ENCODE measurements around the gene GAREM1. TPM values are rescaled to one million over a fixed set of nuclear protein-coding genes. Genes with fewer than 3 reads are reported as not detected.

The GAREM1 gene
- total RNA-seq, 1 experiment from 2014 or later = 11.1 TPM

- Histone ChIP-seq H4K20me1 (ENCODE audit: insufficient read depth) (no peaks in the 10 kb centered on the region), H3K27ac (ENCODE audit: low read depth, low read length) (no peak overlapping the region), H3K79me2 (ENCODE audit: insufficient read depth, low read length) (no peaks in the 10 kb centered on the region), H3K4me3 (replicated peaks in 1 of 2; ENCODE audit: low read depth in 1 of 2, low read length in 2 of 2) (no peak overlapping the region), H3K9me2 (ENCODE audit: insufficient read depth) (no peaks in the 10 kb centered on the region), H3K9ac (ENCODE audit: low read length) (no peak overlapping the region), H2AFZ (ENCODE audit: low read depth, low read length, poor library complexity, severe bottlenecking) (no peak overlapping the region), H3K36me3 (ENCODE audit: control insufficient read depth in 1 of 2, insufficient read depth in 2 of 2, low read length in 2 of 2) (no peaks in the 10 kb centered on the region), H3K4me1 (ENCODE audit: control insufficient read depth in 1 of 2, insufficient read depth in 2 of 2, low read length in 2 of 2) (peaks cover 0 to 2% of the 10 kb centered on the region in 2 experiments; a peak in 1 of 4 replicates), H3K9me3 (ENCODE audit: control insufficient read depth in 1 of 2, insufficient read depth in 1 of 2, low read depth in 1 of 2, low read length in 2 of 2) (no peaks in the 10 kb centered on the region), H3K4me2 (ENCODE audit: low read length) (no peak overlapping the region), H3K27me3 (ENCODE audit: insufficient read depth, low read length) (no peaks in the 10 kb centered on the region)
- ChIA-PET CTCF (no interaction called here), RAD21 (ENCODE audit: low non-redundant PET in 1 of 2, low total read pairs in 2 of 2, uncharacterized antibody in 2 of 2, unreplicated experiment in 2 of 2) (no interaction called here), POLR2A (no interaction called here)
- intact Hi-C loops (cut with micrococcal nuclease) = no loop called here
- TF ChIP-seq, protein P1, sequence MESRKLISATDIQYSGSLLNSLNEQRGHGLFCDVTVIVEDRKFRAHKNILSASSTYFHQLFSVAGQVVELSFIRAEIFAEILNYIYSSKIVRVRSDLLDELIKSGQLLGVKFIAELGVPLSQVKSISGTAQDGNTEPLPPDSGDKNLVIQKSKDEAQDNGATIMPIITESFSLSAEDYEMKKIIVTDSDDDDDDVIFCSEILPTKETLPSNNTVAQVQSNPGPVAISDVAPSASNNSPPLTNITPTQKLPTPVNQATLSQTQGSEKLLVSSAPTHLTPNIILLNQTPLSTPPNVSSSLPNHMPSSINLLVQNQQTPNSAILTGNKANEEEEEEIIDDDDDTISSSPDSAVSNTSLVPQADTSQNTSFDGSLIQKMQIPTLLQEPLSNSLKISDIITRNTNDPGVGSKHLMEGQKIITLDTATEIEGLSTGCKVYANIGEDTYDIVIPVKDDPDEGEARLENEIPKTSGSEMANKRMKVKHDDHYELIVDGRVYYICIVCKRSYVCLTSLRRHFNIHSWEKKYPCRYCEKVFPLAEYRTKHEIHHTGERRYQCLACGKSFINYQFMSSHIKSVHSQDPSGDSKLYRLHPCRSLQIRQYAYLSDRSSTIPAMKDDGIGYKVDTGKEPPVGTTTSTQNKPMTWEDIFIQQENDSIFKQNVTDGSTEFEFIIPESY (IDR thresholded peaks at IDR 0.05; ENCODE audit: extremely low read depth, insufficient replicate concordance, low read length) = no peak
- TF ChIP-seq FOSL1 (IDR thresholded peaks at IDR 0.05; ENCODE audit: low read depth) = no peak
- no peak for TF ChIP-seq SIN3A (IDR thresholded peaks at IDR 0.05; ENCODE audit: low read depth)
- no peak for TF ChIP-seq EGR1 (IDR thresholded peaks at IDR 0.05; ENCODE audit: low read depth)
- TF ChIP-seq SP1 (IDR thresholded peaks at IDR 0.05; ENCODE audit: low read depth) = no peak
- no peak for TF ChIP-seq TCF7L2 (IDR thresholded peaks at IDR 0.05; ENCODE audit: borderline replicate concordance, extremely low read depth, insufficient read depth, insufficient read length)
- ATAC-seq = no peak
- DNase-seq (ENCODE audit: low read depth, low spot score) = no peak
- no TSS peak for BruUV-seq (replicated peaks)
These were observed 173.8 kb downstream of the GAREM1 start for GRCh38 chr18:32296851-32297250.

DNA sequence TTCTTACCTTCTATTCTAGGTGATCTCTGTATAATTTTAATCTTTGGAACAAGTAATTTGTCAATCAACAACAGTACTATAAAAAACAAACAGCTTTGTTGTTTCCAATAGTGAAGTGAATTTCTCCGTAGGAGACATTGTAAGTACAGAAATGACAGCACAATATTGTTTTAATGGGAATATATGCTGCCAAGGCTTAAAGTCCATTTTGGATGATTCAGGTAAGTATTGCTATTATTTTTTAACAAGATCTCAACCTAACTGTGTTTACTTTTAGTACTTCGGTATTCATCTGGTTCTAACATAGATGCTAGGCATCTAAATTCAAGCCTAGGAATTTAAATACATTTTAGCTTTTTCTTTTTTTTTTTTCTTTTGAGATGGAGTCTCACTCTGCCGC is 175.1 kb downstream of the GAREM1 start:
- POLR2A ChIA-PET = no interaction called here

More for the DNA sequence above, 175.1 kb downstream of the GAREM1 start:
- Histone ChIP-seq H3K27ac (ENCODE audit: low read depth, low read length) (no peak overlapping the region), H3K9me2 (ENCODE audit: insufficient read depth) (no peaks in the 10 kb centered on the region), H3K4me2 (ENCODE audit: low read length) (no peak overlapping the region), H3K36me3 (ENCODE audit: control insufficient read depth in 1 of 2, insufficient read depth in 2 of 2, low read length in 2 of 2) (no peaks in the 10 kb centered on the region), H3K4me1 (ENCODE audit: control insufficient read depth in 1 of 2, insufficient read depth in 2 of 2, low read length in 2 of 2) (no peaks in the 10 kb centered on the region), H3K9ac (ENCODE audit: low read length) (no peak overlapping the region), H2AFZ (ENCODE audit: low read depth, low read length, poor library complexity, severe bottlenecking) (no peak overlapping the region), H3K27me3 (ENCODE audit: insufficient read depth, low read length) (no peaks in the 10 kb centered on the region), H4K20me1 (ENCODE audit: insufficient read depth) (no peaks in the 10 kb centered on the region), H3K79me2 (ENCODE audit: insufficient read depth, low read length) (no peaks in the 10 kb centered on the region), H3K9me3 (ENCODE audit: control insufficient read depth in 1 of 2, insufficient read depth in 1 of 2, low read depth in 1 of 2, low read length in 2 of 2) (no peaks in the 10 kb centered on the region), H3K4me3 (replicated peaks in 1 of 2; ENCODE audit: low read depth in 1 of 2, low read length in 2 of 2) (no peak overlapping the region)
- intact Hi-C loops (cut with micrococcal nuclease) = no loop called here
- no TSS peak for BruUV-seq (replicated peaks)
- TF ChIP-seq, protein P1 (IDR thresholded peaks at IDR 0.05; ENCODE audit: extremely low read depth, insufficient replicate concordance, low read length) = no peak
- TF ChIP-seq ZFX (IDR thresholded peaks at IDR 0.05) (no peak), TCF7L2 (IDR thresholded peaks at IDR 0.05; ENCODE audit: borderline replicate concordance, extremely low read depth, insufficient read depth, insufficient read length) (no peak), POLR2A (IDR thresholded peaks at IDR 0.05; ENCODE audit: borderline replicate concordance, extremely low read depth, insufficient read depth, insufficient read length) (no peak), SRF (IDR thresholded peaks at IDR 0.05; ENCODE audit: low read depth) (no peak), JUND (IDR thresholded peaks at IDR 0.05) (no peak), RAD21 (IDR thresholded peaks at IDR 0.05; ENCODE audit: low read depth) (no peak), SP1 (IDR thresholded peaks at IDR 0.05; ENCODE audit: low read depth) (no peak)
- ChIA-PET CTCF (interaction anchor here (1.1 to 1.2 kb wide), 2 partner anchors 24 to 175 kb away, joined by 3 to 4 read pairs; partner anchors contain the start of gene GAREM1), RAD21 (ENCODE audit: low non-redundant PET in 1 of 2, low total read pairs in 2 of 2, uncharacterized antibody in 2 of 2, unreplicated experiment in 2 of 2) (no interaction called here)
- ATAC-seq (no peak), DNase-seq (ENCODE audit: low read depth, low spot score) (no peak)

All from HCT116 (cell line).